H9 (cell line): ENCODE results near the gene RAD51. TPM values are rescaled to one million over a fixed set of nuclear protein-coding genes. Genes with fewer than 3 reads are reported as not detected.
"Not testable (repeated sequence)": the region's sequence is repeated elsewhere in the genome, so short reads cannot be mapped to it uniquely, and the experiment has no call there.

Source experiments
- DNase-seq: peaks from one replicate; pipeline ENCODE4 v3.0.0-alpha.2; 2017
- H2AFZ ChIP-seq: one replicate; pipeline ENCODE4 v1.6.1; 2013; ENCODE audit warnings: mild to moderate bottlenecking, low read length, control low read depth, moderate library complexity
- H2AK5ac ChIP-seq: 2 replicates; pipeline ENCODE4 v1.6.1; 2013; ENCODE audit warnings: low read length, control low read depth, mixed read lengths; ENCODE audit not compliant: insufficient read length
- H2BK120ac ChIP-seq: one replicate; pipeline ENCODE4 v1.6.1; 2013; ENCODE audit warnings: low read depth, mild to moderate bottlenecking, low read length, control low read depth, inconsistent platforms; ENCODE audit not compliant: poor library complexity, severe bottlenecking
- H2BK12ac ChIP-seq: 2 replicates; pipeline ENCODE4 v1.6.1; 2013; ENCODE audit warnings: low read length, control low read depth, mixed read lengths, low read depth; ENCODE audit not compliant: insufficient read length
- H2BK15ac ChIP-seq: 2 replicates; pipeline ENCODE4 v1.6.1; 2013; ENCODE audit warnings: low read depth, low read length, control low read depth
- H2BK20ac ChIP-seq: one replicate; pipeline ENCODE4 v1.6.1; 2013; ENCODE audit warnings: low read depth, mild to moderate bottlenecking, low read length, control low read depth, inconsistent platforms; ENCODE audit not compliant: poor library complexity, severe bottlenecking
- H2BK5ac ChIP-seq: 2 replicates; pipeline ENCODE4 v1.6.1; 2013; ENCODE audit warnings: low read length, control low read depth, mixed read lengths; ENCODE audit not compliant: insufficient read length
- H3K14ac ChIP-seq: 2 replicates; pipeline ENCODE4 v1.6.1; 2013; ENCODE audit warnings: low read length, control low read depth; ENCODE audit not compliant: insufficient read depth
- H3K18ac ChIP-seq: 2 replicates; pipeline ENCODE4 v1.6.1; 2013; ENCODE audit warnings: low read depth, mild to moderate bottlenecking, mixed read lengths, low read length, control low read depth; ENCODE audit not compliant: insufficient read length
- H3K23ac ChIP-seq: 2 replicates; pipeline ENCODE4 v1.6.1; 2013; ENCODE audit warnings: low read length, control low read depth, mixed read lengths, low read depth; ENCODE audit not compliant: insufficient read length
- H3K23me2 ChIP-seq: 2 replicates; pipeline ENCODE4 v1.6.1; 2013; ENCODE audit warnings: low read depth, mild to moderate bottlenecking, mixed read lengths, low read length, control low read depth; ENCODE audit not compliant: insufficient read length, poor library complexity, severe bottlenecking
- H3K27ac ChIP-seq: 2 replicates; pipeline ENCODE4 v1.5.1; 2013; ENCODE audit warnings: low read length, control low read depth, mixed read lengths, low read depth; ENCODE audit not compliant: insufficient read length
- H3K27me3 ChIP-seq: 2 replicates; pipeline ENCODE4 v1.6.1; 2013; ENCODE audit warnings: low read length, control low read depth, inconsistent platforms; ENCODE audit not compliant: insufficient read depth
- H3K4ac ChIP-seq: 2 replicates; pipeline ENCODE4 v1.6.1; 2013; ENCODE audit warnings: low read depth, mild to moderate bottlenecking, control low read depth, inconsistent platforms, low read length, moderate library complexity
- H3K4me1 ChIP-seq: 2 replicates; pipeline ENCODE4 v1.6.1; 2013; ENCODE audit warnings: low read length, control low read depth, inconsistent platforms; ENCODE audit not compliant: insufficient read depth
- H3K4me2 ChIP-seq: 2 replicates; pipeline ENCODE4 v1.6.1; 2013; ENCODE audit warnings: low read length, control low read depth, mixed read lengths; ENCODE audit not compliant: insufficient read length, insufficient read depth
- H3K56ac ChIP-seq: 2 replicates; pipeline ENCODE4 v1.6.1; 2013; ENCODE audit warnings: low read depth, mild to moderate bottlenecking, mixed read lengths, low read length, control low read depth; ENCODE audit not compliant: insufficient read length
- H3K79me1 ChIP-seq: 2 replicates; pipeline ENCODE4 v1.6.1; 2013; ENCODE audit warnings: low read depth, mild to moderate bottlenecking, moderate library complexity, low read length, control low read depth, inconsistent platforms; ENCODE audit not compliant: insufficient read depth, poor library complexity, severe bottlenecking
- H3K79me2 ChIP-seq: 2 replicates; pipeline ENCODE4 v1.6.1; 2013; ENCODE audit warnings: low read length, control low read depth, inconsistent platforms; ENCODE audit not compliant: insufficient read depth
- H3K9ac ChIP-seq: 2 replicates; pipeline ENCODE4 v1.6.1; 2013; ENCODE audit warnings: low read length, control low read depth, mixed read lengths; ENCODE audit not compliant: insufficient read length; ENCODE audit errors: extremely low read depth
- H3K9me3 ChIP-seq: one replicate; pipeline ENCODE4 v1.6.1; 2013; ENCODE audit warnings: low read depth, low read length, inconsistent platforms; ENCODE audit not compliant: control insufficient read depth
- H3T11ph ChIP-seq: one replicate; pipeline ENCODE4 v1.6.1; 2013; ENCODE audit warnings: mild to moderate bottlenecking, low read length, control low read depth, inconsistent platforms
- H4K20me1 ChIP-seq: one replicate; pipeline ENCODE4 v1.6.1; 2013; ENCODE audit not compliant: control insufficient read depth, insufficient read length, insufficient read depth
- H4K5ac ChIP-seq: 2 replicates; pipeline ENCODE4 v1.6.1; 2013; ENCODE audit warnings: low read depth, mild to moderate bottlenecking, mixed read lengths, low read length, control low read depth; ENCODE audit not compliant: insufficient read length
- H4K8ac ChIP-seq: replicated peaks from 2 replicates; pipeline ENCODE4 v1.6.1; 2013; ENCODE audit warnings: low read length, control low read depth, mixed read lengths, low read depth; ENCODE audit not compliant: insufficient read length
- H4K91ac ChIP-seq: 2 replicates; pipeline ENCODE4 v1.6.1; 2013; ENCODE audit warnings: low read depth, mild to moderate bottlenecking, moderate library complexity, mixed read lengths, low read length, control low read depth; ENCODE audit not compliant: insufficient read length
- H3K27ac Mint-ChIP-seq, 3 experiments: 2 replicates in 2 of 3; 3 replicates in 1 of 3; pipeline ENCODE4 v1.8.0; 2020 to 2021; ENCODE audit warnings: mixed read lengths in 3 of 3, mild to moderate bottlenecking in 1 of 3, moderate library complexity in 1 of 3
- H3K27me3 Mint-ChIP-seq: 2 replicates; pipeline ENCODE4 v1.8.0; 2021; ENCODE audit warnings: low read depth, mild to moderate bottlenecking, moderate library complexity, mixed read lengths
- H3K36me3 Mint-ChIP-seq, 3 experiments: 2 replicates in 2 of 3; 3 replicates in 1 of 3; pipeline ENCODE4 v1.8.0; 2020 to 2021; ENCODE audit warnings: low read depth in 3 of 3, mixed read lengths in 3 of 3; ENCODE audit not compliant: insufficient read depth in 1 of 3
- H3K4me1 Mint-ChIP-seq, 2 experiments: 2 replicates each; pipeline ENCODE4 v1.8.0; 2020; ENCODE audit warnings: mixed read lengths in 2 of 2
- H3K4me3 Mint-ChIP-seq, 2 experiments: 2 replicates in 1 of 2; 3 replicates in 1 of 2; pipeline ENCODE4 v1.8.0; 2020 to 2021; ENCODE audit warnings: mild to moderate bottlenecking in 2 of 2, mixed read lengths in 2 of 2, moderate library complexity in 1 of 2
- H3K9me3 Mint-ChIP-seq, 2 experiments: 2 replicates in 1 of 2; 3 replicates in 1 of 2; pipeline ENCODE4 v1.8.0; 2020; ENCODE audit warnings: mild to moderate bottlenecking in 2 of 2, mixed read lengths in 2 of 2, moderate library complexity in 1 of 2
- CTCF ChIP-seq: fragments of 200-600 bp; sonication (generic); conservative IDR thresholded peaks from 3 replicates; pipeline ENCODE4 v1.8.0; 2021; ENCODE audit warnings: antibody characterized with exemption, mild to moderate bottlenecking
- WGBS: extraction: QIAGEN DNeasy Blood & Tissue Kit; methylation state at CpG from one replicate; pipeline ENCODE4 v1.1.7; 2013; ENCODE audit warnings: missing lambda C conversion rate, low lambda C conversion rate, mixed read lengths; ENCODE audit not compliant: insufficient read length; ENCODE audit errors: extremely low coverage; 5-methylcytosine and 5-hydroxymethylcytosine counted together
- total RNA-seq: library from RNA; stranded (reverse); gene quantifications from 2 replicates; pipeline ENCODE4 v1.2.1, GENCODE V29; 2021

RAD51 gene
- total RNA-seq, 1 experiment from 2014 or later = 39.2 TPM

GRCh38 chr15:40680151-40680550 is 14.8 kb upstream of the RAD51 start:
- no peaks in the 10 kb centered on the region for H3K79me2 ChIP-seq
- no peak overlapping the region for H4K91ac ChIP-seq
- H2BK12ac ChIP-seq = no peak overlapping the region
- DNase-seq = no peak
- no CpG with 5 or more reads among the region's 1 CpG for WGBS
- no peak overlapping the region for H3K23ac ChIP-seq
- H4K20me1 ChIP-seq = no peaks in the 10 kb centered on the region
- no peak overlapping the region for H3K27ac ChIP-seq
- no peak overlapping the region; a peak in 1 of 7 replicates for H3K27ac Mint-ChIP-seq
- no peaks in the 10 kb centered on the region for H3K23me2 ChIP-seq
- H3K9ac ChIP-seq = no peak overlapping the region
- H2AFZ ChIP-seq = no peak overlapping the region
- H3K4ac ChIP-seq = no peak overlapping the region
- no peak overlapping the region for H2AK5ac ChIP-seq
- no peaks in the 10 kb centered on the region for H3K27me3 Mint-ChIP-seq
- no peak overlapping the region for H3K4me3 Mint-ChIP-seq
- H2BK5ac ChIP-seq = no peak overlapping the region
- no peaks in the 10 kb centered on the region for H3K79me1 ChIP-seq
- H3K56ac ChIP-seq = no peak overlapping the region
- H2BK120ac ChIP-seq = no peak overlapping the region
- no peak overlapping the region for H3K18ac ChIP-seq
- no peak overlapping the region for H3K14ac ChIP-seq
- H4K8ac ChIP-seq = no peak overlapping the region
- peaks cover 3% of the 10 kb centered on the region in 2 experiments; a peak in 3 of 4 replicates for H3K4me1 Mint-ChIP-seq
- no peak overlapping the region for H4K5ac ChIP-seq
- no peak overlapping the region for H2BK20ac ChIP-seq
- no peak for TF ChIP-seq CTCF
- H3K4me1 ChIP-seq = no peaks in the 10 kb centered on the region
- no peak overlapping the region for H3T11ph ChIP-seq
- no peaks in the 10 kb centered on the region for H3K9me3 ChIP-seq
- no peak overlapping the region for H2BK15ac ChIP-seq
- H3K4me2 ChIP-seq = no peak overlapping the region
- H3K36me3 Mint-ChIP-seq = peaks cover 0 to 8% (median 5%) of the 10 kb centered on the region in 3 experiments
- no peaks in the 10 kb centered on the region for H3K27me3 ChIP-seq
- peaks cover 18 to 19% of the 10 kb centered on the region in 2 experiments for H3K9me3 Mint-ChIP-seq

- H3K4me3 Mint-ChIP-seq, H3T11ph ChIP-seq, H3K79me2 ChIP-seq, H2AK5ac ChIP-seq, H3K79me1 ChIP-seq, H3K56ac ChIP-seq, H3K18ac ChIP-seq, H2BK15ac ChIP-seq, H3K27ac ChIP-seq, H3K27me3 Mint-ChIP-seq, H2BK20ac ChIP-seq, H2BK12ac ChIP-seq, H2AFZ ChIP-seq, H3K9me3 ChIP-seq, H3K27me3 ChIP-seq, H4K5ac ChIP-seq, H3K23me2 ChIP-seq, H3K9ac ChIP-seq, H4K8ac ChIP-seq, H3K4me1 ChIP-seq, H3K23ac ChIP-seq, H3K4me2 ChIP-seq, DNase-seq, H3K27ac Mint-ChIP-seq, H3K14ac ChIP-seq, H3K4me1 Mint-ChIP-seq, H2BK5ac ChIP-seq, H2BK120ac ChIP-seq, H4K91ac ChIP-seq, H3K4ac ChIP-seq, H4K20me1 ChIP-seq: not testable (repeated sequence)
- Mint-ChIP-seq H3K36me3 (peaks cover 4 to 11% (median 8%) of the 10 kb centered on the region in 3 experiments), H3K9me3 (peaks cover 19 to 25% of the 10 kb centered on the region in 2 experiments)
- no CpG with 5 or more reads among the region's 1 CpG for WGBS
Measured at GRCh38 chr15:40680959-40681358, 14.0 kb upstream of the RAD51 start.
